ENCODE data around the gene ADCK2. TPM values are rescaled to one million over a fixed set of nuclear protein-coding genes. Genes with fewer than 3 reads are reported as not detected.

ADCK2 gene
- polyA plus RNA-seq, 3 donors: 8.7 to 28.7 (median 18.3) TPM

- H3K79me2 ChIP-seq (ENCODE audit: insufficient read depth, low read length): no peaks in the 10 kb centered on the region
- TF ChIP-seq CTCF (IDR thresholded peaks at IDR 0.05): no peak
- Mint-ChIP-seq H3K27ac (no peak overlapping the region), H3K4me3 (no peak overlapping the region), H3K9me3 (peaks cover 0 to 14% (median 8%) of the 10 kb centered on the region in 7 donors), H3K27me3 (ENCODE audit: low read depth in 3 of 3) (peaks cover 38 to 54% (median 52%) of the 10 kb centered on the region in 3 donors), H3K36me3 (peaks cover 0 to 6% of the 10 kb centered on the region in 2 donors), H3K4me1 (peaks cover 12% of the 10 kb centered on the region)
- no peak overlapping the region for H3K27ac ChIP-seq (ENCODE audit: low read depth in 1 of 2, low read length in 2 of 2)
- DNase-seq: no peak
- intact Hi-C loops (cut with micrococcal nuclease): no loop called here
- H3K27me3 ChIP-seq (ENCODE audit: control insufficient read depth in 2 of 2, insufficient read depth in 2 of 2, low read length in 2 of 2): peaks cover 12 to 31% of the 10 kb centered on the region in 2 donors
- H4K20me1 ChIP-seq (ENCODE audit: insufficient read depth, low read length): no peaks in the 10 kb centered on the region
- H2AFZ ChIP-seq (ENCODE audit: insufficient read depth, low read depth, low read length, poor library complexity, severe bottlenecking): no peak overlapping the region
- H3K9ac ChIP-seq (ENCODE audit: insufficient read depth, low read length, poor library complexity, severe bottlenecking): no peak overlapping the region
- no peak overlapping the region for H3K4me3 ChIP-seq (replicated peaks in 1 of 3; ENCODE audit: low read depth in 2 of 3, low read length in 3 of 3)
- H3K4me1 ChIP-seq (ENCODE audit: control insufficient read depth in 1 of 2, insufficient read depth in 2 of 2, low read length in 2 of 2): peaks cover 12% of the 10 kb centered on the region in 2 donors
- H3K9me3 ChIP-seq (replicated peaks in 1 of 2; ENCODE audit: control insufficient read depth in 1 of 2, insufficient read depth in 1 of 2, low read length in 2 of 2): peaks cover under 1 to 5% of the 10 kb centered on the region in 2 donors
- 96% methylated on average over 3 of the region's 5 CpGs for WGBS (ENCODE audit: insufficient coverage)
- H3K36me3 ChIP-seq (replicated peaks in 1 of 2; ENCODE audit: control insufficient read depth in 1 of 2, insufficient read depth in 2 of 2, low read length in 2 of 2): no peaks in the 10 kb centered on the region
- no peak overlapping the region for H3K4me2 ChIP-seq (replicated peaks; ENCODE audit: extremely low read depth, low read length, poor library complexity, severe bottlenecking)
Measured at GRCh38 chr7:140635816-140636215, 36.9 kb upstream of the ADCK2 start.

- Histone ChIP-seq H3K4me2 (replicated peaks; ENCODE audit: extremely low read depth, low read length, poor library complexity, severe bottlenecking) (no peak overlapping the region), H3K4me3 (replicated peaks in 1 of 3; ENCODE audit: low read depth in 2 of 3, low read length in 3 of 3) (no peak overlapping the region)
- no CpG with 5 or more reads among the region's 3 CpGs for WGBS (ENCODE audit: insufficient coverage)
Measured at GRCh38 chr7:140637400-140637799, 35.3 kb upstream of the ADCK2 start.

More at GRCh38 chr7:140637400-140637799, 35.3 kb upstream of the ADCK2 start:
- Histone ChIP-seq H3K9me3 (replicated peaks in 1 of 2; ENCODE audit: control insufficient read depth in 1 of 2, insufficient read depth in 1 of 2, low read length in 2 of 2) (peaks cover 3 to 15% of the 10 kb centered on the region in 2 donors), H3K27me3 (ENCODE audit: control insufficient read depth in 2 of 2, insufficient read depth in 2 of 2, low read length in 2 of 2) (peaks cover 25 to 47% of the 10 kb centered on the region in 2 donors), H3K27ac (ENCODE audit: low read depth in 1 of 2, low read length in 2 of 2) (no peak overlapping the region), H3K36me3 (replicated peaks in 1 of 2; ENCODE audit: control insufficient read depth in 1 of 2, insufficient read depth in 2 of 2, low read length in 2 of 2) (no peaks in the 10 kb centered on the region), H3K79me2 (ENCODE audit: insufficient read depth, low read length) (no peaks in the 10 kb centered on the region), H4K20me1 (ENCODE audit: insufficient read depth, low read length) (no peaks in the 10 kb centered on the region), H2AFZ (ENCODE audit: insufficient read depth, low read depth, low read length, poor library complexity, severe bottlenecking) (no peak overlapping the region), H3K9ac (ENCODE audit: insufficient read depth, low read length, poor library complexity, severe bottlenecking) (no peak overlapping the region), H3K4me1 (ENCODE audit: control insufficient read depth in 1 of 2, insufficient read depth in 2 of 2, low read length in 2 of 2) (peaks cover 15 to 18% of the 10 kb centered on the region in 2 donors)
- Mint-ChIP-seq H3K36me3 (peaks cover 0 to 10% of the 10 kb centered on the region in 2 donors), H3K4me1 (peaks cover 20% of the 10 kb centered on the region), H3K9me3 (peaks cover 0 to 21% (median 11%) of the 10 kb centered on the region in 7 donors), H3K27me3 (ENCODE audit: low read depth in 3 of 3) (peaks cover 50 to 68% (median 66%) of the 10 kb centered on the region in 3 donors), H3K27ac (no peak overlapping the region), H3K4me3 (peak overlapping the region; percentile 31 to 55)
- intact Hi-C loops (cut with micrococcal nuclease): no loop called here
- no peak for TF ChIP-seq CTCF (IDR thresholded peaks at IDR 0.05)
- no peak for DNase-seq
